COLO668 (cell line): ENCODE results near the gene NOL4L.
"Not testable (repeated sequence)": the region's sequence is repeated elsewhere in the genome, so short reads cannot be mapped to it uniquely, and the experiment has no call there.

Experiments used
- DNase-seq: peaks from one replicate; lab custom pipeline; 2025; ENCODE audit not compliant: unreplicated experiment; lab: John Stamatoyannopoulos, UW

Gene NOL4L

GRCh38 chr20:32578062-32578461 is 7.1 kb downstream of the NOL4L start:
- not testable (repeated sequence) for DNase-seq

- no peak for DNase-seq
These were observed 7.5 kb downstream of the NOL4L start for GRCh38 chr20:32577657-32578056.

GRCh38 chr20:32577023-32577422 is 8.1 kb downstream of the NOL4L start:
- no peak for DNase-seq

- no peak for DNase-seq
These were observed 8.6 kb downstream of the NOL4L start for GRCh38 chr20:32576560-32576959.

GRCh38 chr20:32575805-32576204 is 9.3 kb downstream of the NOL4L start:
- no peak for DNase-seq

GRCh38 chr20:32575227-32575581 is 9.9 kb downstream of the NOL4L start:
- no peak for DNase-seq

- no peak for DNase-seq
These were observed 10.6 kb downstream of the NOL4L start for GRCh38 chr20:32574296-32575226.

GRCh38 chr20:32573167-32573851 is 11.8 kb downstream of the NOL4L start:
- DNase-seq = no peak

- DNase-seq = no peak
These were observed 12.7 kb downstream of the NOL4L start for GRCh38 chr20:32572271-32572968.

GRCh38 chr20:32571566-32571965 is 13.6 kb downstream of the NOL4L start:
- no peak for DNase-seq

GRCh38 chr20:32570401-32571190 is 14.5 kb downstream of the NOL4L start:
- DNase-seq = no peak

- DNase-seq = no peak
These were observed 15.5 kb downstream of the NOL4L start for GRCh38 chr20:32569380-32570305.

GRCh38 chr20:32569018-32569379 is 16.1 kb downstream of the NOL4L start:
- no peak for DNase-seq

- DNase-seq = no peak
These were observed 17.6 kb downstream of the NOL4L start for GRCh38 chr20:32567384-32568178.

- no peak for DNase-seq
These were observed 18.5 kb downstream of the NOL4L start for GRCh38 chr20:32566379-32567374.

GRCh38 chr20:32565735-32566032 is 19.4 kb downstream of the NOL4L start:
- no peak for DNase-seq

GRCh38 chr20:32564921-32565734 is 20.0 kb downstream of the NOL4L start:
- no peak for DNase-seq
